Right lobe of liver (tissue), 4 donors: Measurements from ENCODE around the gene MAEA.

Experiments
- POLR2A ChIP-seq: fragments of 450-650 bp; IDR thresholded peaks from one replicate; pipeline ENCODE4 v1.6.1; 2017; ENCODE audit warnings: antibody characterized with exemption, mild to moderate bottlenecking
- TF ChIP-seq, protein P1 (sequence below), 4 donors: fragments of 200-600 bp in 3 of 4; fragments of 450-650 bp in 1 of 4; IDR thresholded peaks; one replicate each; pipeline versions ENCODE4 v1.5.1 to v1.8.0; 2016 to 2022; ENCODE audit warnings: antibody characterized with exemption in 4 of 4, mild to moderate bottlenecking in 2 of 4
- donor health status: DM: no; HTN: no; CAD: no.
- donor health status: DM: no; HTN: no; CAD: no.
- donor health status: DM: no; HTN: yes; CAD: no.

DNA sequence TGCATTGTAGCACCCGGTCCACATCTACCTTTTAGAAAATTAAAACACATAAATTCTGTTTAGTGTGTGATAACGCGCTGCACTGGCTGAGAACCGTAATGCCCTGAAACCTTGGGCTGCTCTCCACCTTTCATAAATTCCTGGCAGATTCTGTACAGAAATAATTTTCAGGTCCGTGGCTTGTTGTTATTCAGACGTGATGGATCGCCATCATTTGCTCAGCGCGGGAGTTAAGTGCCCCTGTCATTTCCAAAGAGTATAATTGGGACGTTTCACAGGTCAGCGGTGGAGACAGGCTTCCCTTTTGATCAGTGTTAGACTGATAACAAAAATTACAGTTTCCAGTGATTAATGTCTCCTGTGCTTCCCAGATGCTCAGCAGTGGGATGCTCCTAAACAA, 73.8 kb downstream of the MAEA start:
- TF ChIP-seq, protein P1, sequence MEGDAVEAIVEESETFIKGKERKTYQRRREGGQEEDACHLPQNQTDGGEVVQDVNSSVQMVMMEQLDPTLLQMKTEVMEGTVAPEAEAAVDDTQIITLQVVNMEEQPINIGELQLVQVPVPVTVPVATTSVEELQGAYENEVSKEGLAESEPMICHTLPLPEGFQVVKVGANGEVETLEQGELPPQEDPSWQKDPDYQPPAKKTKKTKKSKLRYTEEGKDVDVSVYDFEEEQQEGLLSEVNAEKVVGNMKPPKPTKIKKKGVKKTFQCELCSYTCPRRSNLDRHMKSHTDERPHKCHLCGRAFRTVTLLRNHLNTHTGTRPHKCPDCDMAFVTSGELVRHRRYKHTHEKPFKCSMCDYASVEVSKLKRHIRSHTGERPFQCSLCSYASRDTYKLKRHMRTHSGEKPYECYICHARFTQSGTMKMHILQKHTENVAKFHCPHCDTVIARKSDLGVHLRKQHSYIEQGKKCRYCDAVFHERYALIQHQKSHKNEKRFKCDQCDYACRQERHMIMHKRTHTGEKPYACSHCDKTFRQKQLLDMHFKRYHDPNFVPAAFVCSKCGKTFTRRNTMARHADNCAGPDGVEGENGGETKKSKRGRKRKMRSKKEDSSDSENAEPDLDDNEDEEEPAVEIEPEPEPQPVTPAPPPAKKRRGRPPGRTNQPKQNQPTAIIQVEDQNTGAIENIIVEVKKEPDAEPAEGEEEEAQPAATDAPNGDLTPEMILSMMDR (IDR thresholded peaks at IDR 0.05): no peak
- no peak for TF ChIP-seq POLR2A
